Gastrocnemius medialis (tissue), 4 donors: ENCODE measurements around the gene BLOC1S2.

Source experiments
- POLR2A ChIP-seq, 2 donors: fragments of 450-650 bp; IDR thresholded peaks; one replicate each; pipeline ENCODE4 v1.6.1; 2017; ENCODE audit warnings: antibody characterized with exemption in 2 of 2, mild to moderate bottlenecking in 2 of 2, moderate library complexity in 2 of 2
- TF ChIP-seq, protein P1 (sequence below), 5 experiments: fragments of 450-650 bp in 3 of 5; fragments of 200-600 bp in 2 of 5; sonication (generic) in 2 of 5; IDR thresholded peaks in 4 of 5; conservative IDR thresholded peaks in 1 of 5; 1 replicate in 4 of 5; 2 replicates in 1 of 5; pipeline ENCODE4 v1.5.1; 2016 to 2019; ENCODE audit warnings: antibody characterized with exemption in 5 of 5, mild to moderate bottlenecking in 3 of 5, moderate library complexity in 3 of 5

DNA sequence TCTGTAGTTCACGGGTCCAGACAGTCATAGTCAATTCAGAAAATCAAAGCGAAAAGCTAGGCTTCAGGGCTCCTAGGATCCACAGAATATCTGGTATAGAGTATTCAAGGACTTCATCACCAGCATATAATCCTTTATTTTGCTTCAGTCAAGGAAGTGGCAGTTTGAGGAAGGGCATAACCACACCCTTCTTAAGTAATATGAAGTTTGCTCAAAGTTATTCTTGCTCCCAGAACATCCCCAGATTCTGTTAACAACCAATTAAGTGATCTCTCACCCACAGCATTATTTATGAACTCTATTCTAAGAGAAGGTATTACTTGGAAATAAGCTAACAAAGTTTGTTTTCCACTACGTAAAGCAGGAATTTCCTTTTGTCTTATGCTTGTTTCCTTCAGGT, 32.3 kb downstream of the BLOC1S2 start:
- no peak for TF ChIP-seq POLR2A (IDR thresholded peaks at IDR 0.05)
- TF ChIP-seq, protein P1, sequence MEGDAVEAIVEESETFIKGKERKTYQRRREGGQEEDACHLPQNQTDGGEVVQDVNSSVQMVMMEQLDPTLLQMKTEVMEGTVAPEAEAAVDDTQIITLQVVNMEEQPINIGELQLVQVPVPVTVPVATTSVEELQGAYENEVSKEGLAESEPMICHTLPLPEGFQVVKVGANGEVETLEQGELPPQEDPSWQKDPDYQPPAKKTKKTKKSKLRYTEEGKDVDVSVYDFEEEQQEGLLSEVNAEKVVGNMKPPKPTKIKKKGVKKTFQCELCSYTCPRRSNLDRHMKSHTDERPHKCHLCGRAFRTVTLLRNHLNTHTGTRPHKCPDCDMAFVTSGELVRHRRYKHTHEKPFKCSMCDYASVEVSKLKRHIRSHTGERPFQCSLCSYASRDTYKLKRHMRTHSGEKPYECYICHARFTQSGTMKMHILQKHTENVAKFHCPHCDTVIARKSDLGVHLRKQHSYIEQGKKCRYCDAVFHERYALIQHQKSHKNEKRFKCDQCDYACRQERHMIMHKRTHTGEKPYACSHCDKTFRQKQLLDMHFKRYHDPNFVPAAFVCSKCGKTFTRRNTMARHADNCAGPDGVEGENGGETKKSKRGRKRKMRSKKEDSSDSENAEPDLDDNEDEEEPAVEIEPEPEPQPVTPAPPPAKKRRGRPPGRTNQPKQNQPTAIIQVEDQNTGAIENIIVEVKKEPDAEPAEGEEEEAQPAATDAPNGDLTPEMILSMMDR (IDR thresholded peaks at IDR 0.05 in 4 of 5, conservative IDR thresholded peaks at IDR 0.05 in 1 of 5) = no peak
